ENCODE measurements around the gene DLG1. TPM values are rescaled to one million over a fixed set of nuclear protein-coding genes. Genes with fewer than 3 reads are reported as not detected.

DLG1 gene
- total RNA-seq, 6 donors from 2014 or later, result 49.3 to 102 (median 63.2) TPM

DNA sequence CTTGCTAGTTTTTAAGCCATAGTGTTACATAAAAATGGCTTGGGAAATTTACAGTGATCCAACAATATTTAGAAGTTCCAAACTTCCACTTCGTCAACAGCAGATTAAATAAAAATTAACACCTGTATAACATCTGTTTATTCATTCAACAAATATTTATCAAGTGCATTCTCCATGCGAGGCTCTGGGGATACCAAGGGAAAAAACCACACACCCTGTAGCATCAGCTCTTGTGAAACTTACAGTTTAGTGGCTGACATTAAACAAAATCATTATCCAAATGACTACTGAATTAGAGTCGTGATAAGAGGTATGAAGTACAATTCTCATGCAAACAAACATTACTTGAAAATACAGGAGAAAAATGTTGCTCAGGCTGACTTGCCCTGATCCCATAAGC lies 122.9 kb downstream of the DLG1 start:
- no peak for TF ChIP-seq POLR2A (IDR thresholded peaks at IDR 0.05)
- TF ChIP-seq, protein P1, sequence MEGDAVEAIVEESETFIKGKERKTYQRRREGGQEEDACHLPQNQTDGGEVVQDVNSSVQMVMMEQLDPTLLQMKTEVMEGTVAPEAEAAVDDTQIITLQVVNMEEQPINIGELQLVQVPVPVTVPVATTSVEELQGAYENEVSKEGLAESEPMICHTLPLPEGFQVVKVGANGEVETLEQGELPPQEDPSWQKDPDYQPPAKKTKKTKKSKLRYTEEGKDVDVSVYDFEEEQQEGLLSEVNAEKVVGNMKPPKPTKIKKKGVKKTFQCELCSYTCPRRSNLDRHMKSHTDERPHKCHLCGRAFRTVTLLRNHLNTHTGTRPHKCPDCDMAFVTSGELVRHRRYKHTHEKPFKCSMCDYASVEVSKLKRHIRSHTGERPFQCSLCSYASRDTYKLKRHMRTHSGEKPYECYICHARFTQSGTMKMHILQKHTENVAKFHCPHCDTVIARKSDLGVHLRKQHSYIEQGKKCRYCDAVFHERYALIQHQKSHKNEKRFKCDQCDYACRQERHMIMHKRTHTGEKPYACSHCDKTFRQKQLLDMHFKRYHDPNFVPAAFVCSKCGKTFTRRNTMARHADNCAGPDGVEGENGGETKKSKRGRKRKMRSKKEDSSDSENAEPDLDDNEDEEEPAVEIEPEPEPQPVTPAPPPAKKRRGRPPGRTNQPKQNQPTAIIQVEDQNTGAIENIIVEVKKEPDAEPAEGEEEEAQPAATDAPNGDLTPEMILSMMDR (IDR thresholded peaks at IDR 0.05), result no peak
- no peak for DNase-seq
- no peak for ATAC-seq (ENCODE audit: low FRiP score in 2 of 2)
- H3K36me3 ChIP-seq, result no peaks in the 10 kb centered on the region
- H3K4me3 ChIP-seq, result no peak overlapping the region
- H3K27me3 ChIP-seq, result no peaks in the 10 kb centered on the region
- H3K4me1 ChIP-seq, result peaks cover 0 to 9% (median 0%) of the 10 kb centered on the region in 4 donors
- H3K27ac ChIP-seq, result no peak overlapping the region
- no peaks in the 10 kb centered on the region for H3K9me3 ChIP-seq
- 42% methylated on average over 3 of the region's 3 CpGs for WGBS, 2 donors

- Histone ChIP-seq H3K4me3 (no peak overlapping the region), H3K36me3 (no peaks in the 10 kb centered on the region), H3K4me1 (peaks cover 0 to 9% (median 0%) of the 10 kb centered on the region in 4 donors), H3K27ac (no peak overlapping the region), H3K27me3 (no peaks in the 10 kb centered on the region), H3K9me3 (no peaks in the 10 kb centered on the region)
- ATAC-seq (ENCODE audit: low FRiP score in 2 of 2), result no peak
- 69 to 73% methylated on average over 3 of the region's 3 CpGs for WGBS, 2 donors
- no peak for DNase-seq
- TF ChIP-seq POLR2AphosphoS5 (IDR thresholded peaks at IDR 0.05) (no peak), POLR2A (IDR thresholded peaks at IDR 0.05) (no peak), EP300 (IDR thresholded peaks at IDR 0.05) (no peak)
- TF ChIP-seq, protein P1 (IDR thresholded peaks at IDR 0.05), result no peak
Measured at GRCh38 chr3:197174927-197175326, 123.5 kb downstream of the DLG1 start.

- WGBS, 2 donors, result 94 to 96% methylated on average over 4 of the region's 4 CpGs
- TF ChIP-seq, protein P1 (IDR thresholded peaks at IDR 0.05), result no peak
- TF ChIP-seq POLR2A (IDR thresholded peaks at IDR 0.05) (no peak), POLR2AphosphoS5 (IDR thresholded peaks at IDR 0.05) (no peak), EP300 (IDR thresholded peaks at IDR 0.05) (no peak)
- Histone ChIP-seq H3K27me3 (no peaks in the 10 kb centered on the region), H3K27ac (no peak overlapping the region), H3K36me3 (no peaks in the 10 kb centered on the region), H3K4me1 (peaks cover 0 to 9% (median 0%) of the 10 kb centered on the region in 4 donors), H3K9me3 (no peaks in the 10 kb centered on the region), H3K4me3 (no peak overlapping the region)
- no peak for DNase-seq
- no peak for ATAC-seq (ENCODE audit: low FRiP score in 2 of 2)
Measured at GRCh38 chr3:197173620-197174019, 124.8 kb downstream of the DLG1 start.

GRCh38 chr3:197171481-197172067 lies 126.8 kb downstream of the DLG1 start:
- Histone ChIP-seq H3K36me3 (no peaks in the 10 kb centered on the region), H3K27ac (no peak overlapping the region), H3K4me1 (peaks cover 0 to 9% (median 0%) of the 10 kb centered on the region in 4 donors), H3K4me3 (no peak overlapping the region), H3K9me3 (no peaks in the 10 kb centered on the region), H3K27me3 (no peaks in the 10 kb centered on the region)
- ATAC-seq (ENCODE audit: low FRiP score in 2 of 2) (no peak), DNase-seq (no peak)
- TF ChIP-seq POLR2A (IDR thresholded peaks at IDR 0.05), result no peak
- TF ChIP-seq, protein P1 (IDR thresholded peaks at IDR 0.05), result no peak
- TF ChIP-seq EP300 (IDR thresholded peaks at IDR 0.05), result no peak
- no peak for TF ChIP-seq POLR2AphosphoS5 (IDR thresholded peaks at IDR 0.05)
- 58 to 93% methylated on average over 1 of the region's 1 CpG for WGBS, 2 donors

DNA sequence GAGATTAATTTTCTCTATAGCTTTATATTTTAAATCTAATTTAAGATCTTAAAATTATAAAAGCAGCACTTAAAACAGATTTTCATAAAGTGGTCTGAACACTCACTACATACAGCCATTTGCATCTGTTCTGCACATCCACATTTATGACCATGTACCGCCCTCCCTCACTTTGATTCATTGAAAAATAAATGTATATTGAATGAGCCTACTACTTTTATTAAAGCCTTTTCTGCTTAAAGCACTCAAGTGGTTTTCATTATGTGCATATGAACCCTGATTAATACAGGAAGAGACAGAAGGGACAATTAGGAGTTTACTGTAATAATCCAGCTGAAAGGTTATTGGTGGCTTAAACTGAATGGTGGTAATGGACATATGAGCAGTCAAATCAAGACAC lies 129.4 kb downstream of the DLG1 start:
- ATAC-seq (ENCODE audit: low FRiP score in 2 of 2) (no peak), DNase-seq (no peak)
- Histone ChIP-seq H3K27me3 (no peaks in the 10 kb centered on the region), H3K27ac (no peak overlapping the region), H3K4me1 (no peaks in the 10 kb centered on the region), H3K4me3 (no peak overlapping the region), H3K36me3 (no peaks in the 10 kb centered on the region), H3K9me3 (no peaks in the 10 kb centered on the region)
- WGBS, 2 donors, result 97 to 100% methylated on average over 1 of the region's 1 CpG
- TF ChIP-seq POLR2A (IDR thresholded peaks at IDR 0.05) (no peak), EP300 (IDR thresholded peaks at IDR 0.05) (no peak), POLR2AphosphoS5 (IDR thresholded peaks at IDR 0.05) (no peak)
- TF ChIP-seq, protein P1 (IDR thresholded peaks at IDR 0.05), result no peak
